ENCODE data around the gene FAM200C.
"Not testable (repeated sequence)": the region's sequence is repeated elsewhere in the genome, so short reads cannot be mapped to it uniquely, and the experiment has no call there.

Gene FAM200C

GRCh38 chr5:160399402-160400353 lies at the start of gene FAM200C:
Gene FAM200C (minus strand): TSS chr5:160400054. CDS start chr5:160395490, 4,564 bp downstream.
- DNase-seq, result peak; percentile 22

- no peak for DNase-seq
These were observed 49.6 kb upstream of the FAM200C start for GRCh38 chr5:160449458-160449857.

- DNase-seq, result no peak
These were observed 49.0 kb upstream of the FAM200C start for GRCh38 chr5:160448886-160449285.

- no peak for DNase-seq
These were observed 45.9 kb upstream of the FAM200C start for GRCh38 chr5:160445751-160446150.

GRCh38 chr5:160445132-160445531 lies 45.3 kb upstream of the FAM200C start:
- DNase-seq, result no peak

GRCh38 chr5:160444407-160444806 lies 44.6 kb upstream of the FAM200C start:
- no peak for DNase-seq

- DNase-seq, result no peak
These were observed 43.1 kb upstream of the FAM200C start for GRCh38 chr5:160442824-160443431.

- DNase-seq, result no peak
These were observed 41.5 kb upstream of the FAM200C start for GRCh38 chr5:160441311-160441781.

- peak; percentile 72 for DNase-seq
These were observed 39.3 kb upstream of the FAM200C start for GRCh38 chr5:160439205-160439600.

- peak; percentile 72 for DNase-seq
These were observed 38.7 kb upstream of the FAM200C start for GRCh38 chr5:160438316-160439204.

- DNase-seq, result no peak
These were observed 37.4 kb upstream of the FAM200C start for GRCh38 chr5:160437271-160437670.

- DNase-seq, result not testable (repeated sequence)
These were observed 36.8 kb upstream of the FAM200C start for GRCh38 chr5:160436661-160437060.

GRCh38 chr5:160436017-160436416 lies 36.2 kb upstream of the FAM200C start:
- DNase-seq, result no peak

GRCh38 chr5:160435532-160435931 lies 35.7 kb upstream of the FAM200C start:
- DNase-seq, result no peak

GRCh38 chr5:160434022-160434531 lies 34.2 kb upstream of the FAM200C start:
- no peak for DNase-seq

- DNase-seq, result no peak
These were observed 32.9 kb upstream of the FAM200C start for GRCh38 chr5:160432787-160433186.

- DNase-seq, result no peak
These were observed 32.3 kb upstream of the FAM200C start for GRCh38 chr5:160432196-160432595.

- DNase-seq, result no peak
These were observed 27.8 kb upstream of the FAM200C start for GRCh38 chr5:160427607-160428006.

GRCh38 chr5:160423099-160423498 lies 23.2 kb upstream of the FAM200C start:
- DNase-seq, result no peak

- peak; percentile 30 for DNase-seq
These were observed 21.9 kb upstream of the FAM200C start, which contains the start of gene PTTG1 for GRCh38 chr5:160421625-160422258. Gene PTTG1 (plus strand): TSS chr5:160421855. CDS start chr5:160422313, 458 bp downstream.

GRCh38 chr5:160420331-160420610 lies 20.4 kb upstream of the FAM200C start:
- DNase-seq, result no peak
